Esophagus muscularis mucosa (tissue), 3 donors: ENCODE measurements around the gene CNNM3.

Source experiments
- POLR2A ChIP-seq: fragments of 450-650 bp; IDR thresholded peaks from one replicate; pipeline ENCODE4 v1.6.1; 2017; ENCODE audit warnings: antibody characterized with exemption, moderate library complexity, mild to moderate bottlenecking, low read depth
- TF ChIP-seq, protein P1 (sequence below), 3 experiments: fragments of 200-600 bp in 2 of 3; fragments of 450-650 bp in 1 of 3; sonication (generic) in 2 of 3; IDR thresholded peaks; one replicate each; pipeline ENCODE4 v1.5.1; 2017 to 2019; ENCODE audit warnings: antibody characterized with exemption in 3 of 3, mild to moderate bottlenecking in 2 of 3, moderate library complexity in 1 of 3

GRCh38 chr2:96816836-96817702 is 1.0 kb downstream of the CNNM3 start:
- TF ChIP-seq, protein P1, sequence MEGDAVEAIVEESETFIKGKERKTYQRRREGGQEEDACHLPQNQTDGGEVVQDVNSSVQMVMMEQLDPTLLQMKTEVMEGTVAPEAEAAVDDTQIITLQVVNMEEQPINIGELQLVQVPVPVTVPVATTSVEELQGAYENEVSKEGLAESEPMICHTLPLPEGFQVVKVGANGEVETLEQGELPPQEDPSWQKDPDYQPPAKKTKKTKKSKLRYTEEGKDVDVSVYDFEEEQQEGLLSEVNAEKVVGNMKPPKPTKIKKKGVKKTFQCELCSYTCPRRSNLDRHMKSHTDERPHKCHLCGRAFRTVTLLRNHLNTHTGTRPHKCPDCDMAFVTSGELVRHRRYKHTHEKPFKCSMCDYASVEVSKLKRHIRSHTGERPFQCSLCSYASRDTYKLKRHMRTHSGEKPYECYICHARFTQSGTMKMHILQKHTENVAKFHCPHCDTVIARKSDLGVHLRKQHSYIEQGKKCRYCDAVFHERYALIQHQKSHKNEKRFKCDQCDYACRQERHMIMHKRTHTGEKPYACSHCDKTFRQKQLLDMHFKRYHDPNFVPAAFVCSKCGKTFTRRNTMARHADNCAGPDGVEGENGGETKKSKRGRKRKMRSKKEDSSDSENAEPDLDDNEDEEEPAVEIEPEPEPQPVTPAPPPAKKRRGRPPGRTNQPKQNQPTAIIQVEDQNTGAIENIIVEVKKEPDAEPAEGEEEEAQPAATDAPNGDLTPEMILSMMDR (IDR thresholded peaks at IDR 0.05): no peak
- TF ChIP-seq POLR2A: no peak
